Left ventricle myocardium inferior (tissue), 1 donor: ENCODE results near the gene INAFM2. TPM values are rescaled to one million over a fixed set of nuclear protein-coding genes. Genes with fewer than 3 reads are reported as not detected.

ENCODE experiments used
- DNase-seq: peaks from one replicate; pipeline ENCODE4 v3.0.0-alpha.2; 2020
- H3K27ac ChIP-seq: fragments of 200-600 bp; replicated peaks from 2 replicates; pipeline ENCODE4 v1.8.0; 2021
- H3K27me3 ChIP-seq: fragments of 200-600 bp; 2 replicates; pipeline ENCODE4 v1.8.0; 2021; ENCODE audit warnings: low read depth
- H3K36me3 ChIP-seq: fragments of 200-600 bp; 2 replicates; pipeline ENCODE4 v1.8.0; 2021
- H3K4me1 ChIP-seq: fragments of 200-600 bp; 2 replicates; pipeline ENCODE4 v1.8.0; 2021
- H3K4me3 ChIP-seq: fragments of 200-600 bp; 2 replicates; pipeline ENCODE4 v1.8.0; 2021; ENCODE audit warnings: mild to moderate bottlenecking, moderate library complexity
- H3K9me3 ChIP-seq: fragments of 200-600 bp; replicated peaks from 2 replicates; pipeline ENCODE4 v1.8.0; 2021
- intact Hi-C: fragments of 100-400 bp; cut with micrococcal nuclease; formaldehyde crosslinking; loops from one replicate; pipeline ENCODE4 v1.11.0; 2022
- total RNA-seq: library from RNA; stranded (reverse); fragmentation: NEBNext Ultra II Directional; extraction: Animal tissue kit (Norgen Biotek cat#: 25700); gene quantifications from one replicate; pipeline ENCODE4 v1.2.1, GENCODE V29; 2021
- TF ChIP-seq, protein P1 (sequence below): fragments of 200-600 bp; IDR thresholded peaks from 2 replicates; pipeline ENCODE4 v1.8.0; 2021; ENCODE audit warnings: antibody characterized with exemption, mild to moderate bottlenecking, borderline replicate concordance
- donor health status: DM: no; HTN: yes; CAD: no; lungs with severe emphysema.

The INAFM2 gene
- total RNA-seq, 1 donor from 2014 or later = 52.7 TPM

DNA sequence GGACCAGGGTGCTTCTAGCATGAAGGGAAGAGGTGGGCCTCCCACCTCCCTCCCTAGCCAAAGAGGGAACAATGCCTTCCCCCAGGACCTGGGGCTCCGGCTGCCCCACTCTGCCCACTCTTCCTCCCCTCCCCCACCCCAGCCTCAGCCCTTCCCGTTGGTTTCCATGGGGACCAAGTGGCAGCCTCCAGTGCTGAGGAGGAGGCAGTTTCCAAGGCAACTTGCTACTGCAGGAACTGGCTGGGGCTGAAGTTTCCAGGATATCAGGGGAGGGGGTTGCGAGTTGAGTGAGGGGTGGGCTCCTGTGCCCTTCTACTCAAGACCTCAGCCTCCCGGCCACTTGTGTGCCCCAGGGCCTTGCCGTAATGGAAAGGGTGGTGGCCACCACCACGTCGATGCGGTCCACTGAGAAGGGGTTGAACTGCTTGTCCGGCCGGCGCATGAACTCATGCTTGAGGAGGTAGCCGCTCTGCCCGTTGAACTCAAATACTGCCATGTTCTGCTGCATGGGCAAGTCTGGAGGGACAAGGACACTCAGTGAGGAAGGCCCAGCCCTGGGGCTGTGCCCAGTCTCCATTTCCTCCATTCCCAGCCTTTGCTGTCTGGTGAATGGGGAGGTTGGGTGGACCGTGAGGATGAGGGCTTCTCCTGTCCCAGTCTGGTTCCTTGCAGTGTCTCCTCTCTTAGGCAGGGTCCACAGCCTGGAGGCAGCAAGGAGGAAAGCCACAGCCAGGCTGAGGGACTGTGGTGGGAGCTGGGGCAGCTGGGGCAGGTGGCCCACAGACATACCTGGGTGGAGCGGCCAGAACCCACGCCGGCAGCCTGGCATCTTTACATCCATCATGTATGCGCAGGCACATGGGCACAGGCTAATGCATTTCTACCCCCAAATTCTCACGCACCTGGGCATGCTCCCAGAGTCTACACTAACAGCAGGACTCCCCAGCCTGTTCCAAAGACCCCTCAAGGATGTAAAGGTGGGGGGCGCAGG is 29.3 kb upstream of the INAFM2 start:
- no peaks in the 10 kb centered on the region for H3K36me3 ChIP-seq
- intact Hi-C loops = no loop called here
- peaks cover 5% of the 10 kb centered on the region for H3K9me3 ChIP-seq
- H3K27me3 ChIP-seq = peaks cover 16% of the 10 kb centered on the region
- H3K27ac ChIP-seq = no peak overlapping the region
- TF ChIP-seq, protein P1, sequence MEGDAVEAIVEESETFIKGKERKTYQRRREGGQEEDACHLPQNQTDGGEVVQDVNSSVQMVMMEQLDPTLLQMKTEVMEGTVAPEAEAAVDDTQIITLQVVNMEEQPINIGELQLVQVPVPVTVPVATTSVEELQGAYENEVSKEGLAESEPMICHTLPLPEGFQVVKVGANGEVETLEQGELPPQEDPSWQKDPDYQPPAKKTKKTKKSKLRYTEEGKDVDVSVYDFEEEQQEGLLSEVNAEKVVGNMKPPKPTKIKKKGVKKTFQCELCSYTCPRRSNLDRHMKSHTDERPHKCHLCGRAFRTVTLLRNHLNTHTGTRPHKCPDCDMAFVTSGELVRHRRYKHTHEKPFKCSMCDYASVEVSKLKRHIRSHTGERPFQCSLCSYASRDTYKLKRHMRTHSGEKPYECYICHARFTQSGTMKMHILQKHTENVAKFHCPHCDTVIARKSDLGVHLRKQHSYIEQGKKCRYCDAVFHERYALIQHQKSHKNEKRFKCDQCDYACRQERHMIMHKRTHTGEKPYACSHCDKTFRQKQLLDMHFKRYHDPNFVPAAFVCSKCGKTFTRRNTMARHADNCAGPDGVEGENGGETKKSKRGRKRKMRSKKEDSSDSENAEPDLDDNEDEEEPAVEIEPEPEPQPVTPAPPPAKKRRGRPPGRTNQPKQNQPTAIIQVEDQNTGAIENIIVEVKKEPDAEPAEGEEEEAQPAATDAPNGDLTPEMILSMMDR = no peak
- H3K4me3 ChIP-seq = no peak overlapping the region
- DNase-seq = no peak
- peaks cover 59% of the 10 kb centered on the region for H3K4me1 ChIP-seq

DNA sequence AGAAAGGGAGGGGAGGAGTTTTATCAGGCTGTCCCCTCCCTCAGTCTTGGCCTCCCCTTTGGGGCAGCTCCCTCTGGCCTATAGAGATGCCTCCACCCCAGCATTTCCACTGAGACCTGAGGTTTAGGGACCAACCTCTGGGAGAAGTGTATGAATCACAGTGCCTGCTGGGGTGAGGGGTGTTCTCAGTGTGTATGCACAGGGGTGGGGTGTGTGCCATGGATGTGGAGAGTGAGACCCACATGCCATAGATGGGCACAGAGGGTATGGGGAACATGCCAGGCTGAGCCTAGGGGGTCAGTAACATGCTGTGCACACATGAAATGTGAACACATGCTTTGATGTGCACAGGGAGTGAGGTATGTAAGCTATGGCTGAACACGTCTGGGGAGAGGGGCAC is 28.2 kb upstream of the INAFM2 start:
- H3K9me3 ChIP-seq = peaks cover 15% of the 10 kb centered on the region
- H3K36me3 ChIP-seq = no peaks in the 10 kb centered on the region
- peak overlapping the region; percentile 73 for H3K27ac ChIP-seq
- DNase-seq = no peak
- H3K4me1 ChIP-seq = peaks cover 52% of the 10 kb centered on the region
- intact Hi-C loops = no loop called here
- H3K4me3 ChIP-seq = no peak overlapping the region
- peaks cover 16% of the 10 kb centered on the region for H3K27me3 ChIP-seq
- TF ChIP-seq, protein P1 = no peak

DNA sequence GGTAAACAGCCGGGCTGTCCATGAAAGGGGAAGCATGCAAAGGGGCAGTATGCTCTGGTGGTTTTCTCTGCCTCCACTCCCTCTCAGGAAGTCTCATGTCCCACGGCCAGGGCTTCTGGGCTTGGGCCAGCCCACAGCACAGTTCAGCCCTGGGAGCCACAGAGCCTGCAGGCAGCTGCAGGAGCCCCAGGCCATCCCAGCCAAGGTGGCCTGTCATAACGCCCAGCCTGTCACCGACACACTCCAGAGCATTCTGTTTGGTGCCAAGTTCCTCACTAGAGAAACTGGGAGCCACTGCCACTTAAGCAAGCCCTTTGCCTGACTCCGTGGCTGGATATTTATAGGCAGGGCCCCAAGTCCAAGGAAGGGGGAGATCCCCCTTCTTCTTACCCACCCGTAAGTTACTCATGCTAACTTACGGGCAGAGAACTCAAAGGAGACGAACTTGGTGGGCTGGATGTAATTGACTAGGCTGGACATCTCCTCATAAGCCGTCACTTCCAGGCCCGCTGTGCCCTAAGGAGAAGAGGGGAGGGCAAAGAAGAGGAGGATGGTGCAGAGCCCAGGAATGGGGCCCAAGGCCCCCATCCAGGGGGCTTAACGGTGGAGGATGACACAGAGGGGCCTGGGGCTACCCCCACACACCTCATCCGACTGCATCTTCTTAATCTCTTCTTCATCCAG is 27.5 kb upstream of the INAFM2 start:
- Histone ChIP-seq H3K9me3 (peaks cover 21% of the 10 kb centered on the region), H3K4me3 (no peak overlapping the region), H3K4me1 (peaks cover 50% of the 10 kb centered on the region), H3K36me3 (no peaks in the 10 kb centered on the region), H3K27ac (peak overlapping the region; percentile 73), H3K27me3 (peaks cover 16% of the 10 kb centered on the region)
- DNase-seq = peak; percentile 82
- TF ChIP-seq, protein P1 = no peak
- intact Hi-C loops = no loop called here

DNA sequence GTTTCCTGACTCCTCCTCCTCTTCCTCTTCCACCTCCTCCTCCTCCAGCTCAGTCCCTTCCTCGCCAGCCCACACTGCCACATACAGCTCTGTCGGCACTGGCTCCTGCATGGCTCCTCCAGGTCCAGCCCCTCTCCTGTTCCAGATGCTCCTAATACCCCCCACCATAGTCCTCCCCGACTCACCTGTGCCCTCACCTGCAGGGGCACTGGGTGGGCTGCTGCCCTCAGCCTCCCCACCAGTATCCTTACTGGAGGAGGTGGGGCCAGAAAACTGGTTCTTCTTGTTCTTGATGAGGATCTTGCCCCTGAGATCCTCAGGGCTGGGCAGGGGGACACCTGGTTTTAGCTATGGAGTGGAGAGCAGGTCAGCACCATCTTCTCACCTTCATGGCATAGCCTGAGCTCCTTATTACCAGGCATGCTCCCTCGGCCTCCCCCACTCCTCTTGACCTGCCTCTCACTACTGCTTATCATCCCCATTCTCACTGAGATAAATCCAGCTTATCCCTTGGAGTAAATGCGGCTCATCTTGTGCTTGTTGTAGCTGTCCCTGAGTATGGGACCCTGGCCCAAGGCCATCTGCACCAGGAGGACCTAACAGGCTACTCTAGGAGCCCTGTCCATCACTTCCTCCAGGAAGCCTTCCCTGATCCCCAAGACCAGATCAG is 26.8 kb upstream of the INAFM2 start:
- DNase-seq = no peak
- Histone ChIP-seq H3K36me3 (no peaks in the 10 kb centered on the region), H3K4me3 (no peak overlapping the region), H3K27me3 (peaks cover 12% of the 10 kb centered on the region), H3K27ac (peak overlapping the region; percentile 73), H3K4me1 (peaks cover 50% of the 10 kb centered on the region), H3K9me3 (peaks cover 21% of the 10 kb centered on the region)
- intact Hi-C loops = no loop called here
- TF ChIP-seq, protein P1 = no peak

DNA sequence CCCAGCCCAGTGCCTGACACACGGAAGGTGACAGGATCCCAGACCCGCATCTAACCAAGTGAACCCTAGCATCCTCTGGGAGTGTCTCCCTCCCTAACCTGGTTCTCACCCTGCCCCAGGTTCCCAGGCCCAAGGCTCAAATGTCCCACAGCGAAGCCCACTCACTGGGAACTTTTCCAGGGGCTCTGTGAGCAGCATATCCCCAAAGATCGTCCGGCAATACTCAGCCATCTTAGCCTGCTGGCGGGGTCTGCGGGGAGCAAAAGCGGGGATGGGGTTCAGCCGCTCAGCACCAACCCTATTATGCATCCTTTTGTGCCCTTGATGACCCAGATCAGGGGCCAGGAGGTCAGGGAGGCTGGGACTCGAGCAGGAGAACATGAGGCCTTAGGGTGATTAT is 26.1 kb upstream of the INAFM2 start:
- Histone ChIP-seq H3K27ac (no peak overlapping the region), H3K4me3 (no peak overlapping the region), H3K36me3 (no peaks in the 10 kb centered on the region), H3K9me3 (peaks cover 21% of the 10 kb centered on the region), H3K4me1 (peaks cover 50% of the 10 kb centered on the region), H3K27me3 (peaks cover 7% of the 10 kb centered on the region)
- intact Hi-C loops = no loop called here
- TF ChIP-seq, protein P1 = no peak
- DNase-seq = no peak
